Duodenal mucosa (tissue), 2 donors: ENCODE data around the gene SIRPA.

Experiments
- H3K27ac ChIP-seq: one replicate; pipeline ENCODE4 v1.7.0; 2013; ENCODE audit warnings: low read depth, low read length
- H3K27me3 ChIP-seq, 2 donors: one replicate each; pipeline ENCODE4 v1.7.0; 2013; ENCODE audit warnings: low read length in 2 of 2, control low read depth in 1 of 2; ENCODE audit not compliant: insufficient read depth in 2 of 2, control insufficient read depth in 1 of 2
- H3K36me3 ChIP-seq, 2 donors: one replicate each; pipeline ENCODE4 v1.7.0; 2013; ENCODE audit warnings: low read length in 2 of 2, control low read depth in 1 of 2; ENCODE audit not compliant: insufficient read depth in 2 of 2, control insufficient read depth in 1 of 2
- H3K4me1 ChIP-seq, 2 donors: one replicate each; pipeline ENCODE4 v1.7.0; 2013; ENCODE audit warnings: low read length in 2 of 2, control low read depth in 1 of 2; ENCODE audit not compliant: insufficient read depth in 2 of 2, control insufficient read depth in 1 of 2
- H3K4me3 ChIP-seq, 2 donors: one replicate each; pipeline ENCODE4 v1.7.0; 2013; ENCODE audit warnings: low read length in 2 of 2, low read depth in 1 of 2
- H3K9ac ChIP-seq, 2 donors: one replicate each; pipeline ENCODE4 v1.7.0; 2013; ENCODE audit warnings: low read length in 2 of 2, low read depth in 1 of 2
- H3K9me3 ChIP-seq, 2 donors: one replicate each; pipeline ENCODE4 v1.7.0; 2013; ENCODE audit warnings: low read length in 2 of 2, control low read depth in 1 of 2; ENCODE audit not compliant: control insufficient read depth in 1 of 2

Gene SIRPA

DNA sequence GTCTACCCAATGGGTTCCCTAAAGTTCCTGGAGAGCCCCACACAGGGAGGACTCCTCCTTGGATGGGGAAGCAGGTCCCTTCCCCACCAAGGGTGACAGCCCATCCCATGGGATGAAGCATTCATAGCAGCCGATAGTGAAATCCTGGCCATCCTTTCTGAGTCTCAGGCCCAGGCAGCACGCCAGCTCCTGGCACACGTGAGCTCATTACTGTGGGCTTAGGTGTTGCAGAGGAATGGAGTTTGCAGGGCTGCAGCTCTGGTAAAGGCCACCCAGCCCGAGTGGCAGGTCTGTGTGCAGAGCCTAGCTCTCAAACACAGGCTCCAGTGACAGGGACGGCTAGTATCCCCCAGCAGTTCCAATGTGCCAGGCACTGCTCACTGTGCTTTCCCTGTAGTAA, 31.0 kb downstream of the SIRPA start:
- peaks cover 0 to 3% of the 10 kb centered on the region in 2 donors for H3K4me1 ChIP-seq
- no peaks in the 10 kb centered on the region for H3K27me3 ChIP-seq
- no peak overlapping the region for H3K9ac ChIP-seq
- no peaks in the 10 kb centered on the region for H3K9me3 ChIP-seq
- no peak overlapping the region for H3K4me3 ChIP-seq
- no peak overlapping the region for H3K27ac ChIP-seq
- H3K36me3 ChIP-seq, result peaks cover 0 to 13% of the 10 kb centered on the region in 2 donors

DNA sequence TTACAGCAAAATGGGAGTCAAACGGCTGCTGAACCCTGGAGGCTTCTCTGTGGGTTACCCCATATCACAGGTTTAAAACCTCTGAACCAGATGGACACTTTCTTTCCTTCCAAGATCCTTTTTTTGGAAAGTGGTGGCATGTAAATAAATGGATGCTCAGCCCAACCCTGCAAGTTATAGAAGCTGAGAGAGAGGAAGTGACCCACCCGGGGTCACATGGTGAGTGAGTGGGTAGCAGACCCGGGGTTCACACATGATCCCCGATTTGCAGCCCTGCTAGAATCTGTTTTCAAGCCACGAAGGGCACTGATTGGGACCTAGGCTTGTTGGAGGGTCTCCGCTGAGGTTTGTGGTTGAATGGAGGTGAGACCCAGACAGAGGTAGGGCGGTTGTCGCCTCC, 32.0 kb downstream of the SIRPA start:
- Histone ChIP-seq H3K27ac (no peak overlapping the region), H3K36me3 (peaks cover 0 to 13% of the 10 kb centered on the region in 2 donors)

GRCh38 chr20:1928154-1928553, 32.9 kb downstream of the SIRPA start:
- no peaks in the 10 kb centered on the region for H3K9me3 ChIP-seq
- H3K36me3 ChIP-seq, result peaks cover 0 to 8% of the 10 kb centered on the region in 2 donors
- H3K4me1 ChIP-seq, result peaks cover 0 to 3% of the 10 kb centered on the region in 2 donors
- H3K9ac ChIP-seq, result no peak overlapping the region
- H3K27me3 ChIP-seq, result no peaks in the 10 kb centered on the region
- no peak overlapping the region for H3K4me3 ChIP-seq
- no peak overlapping the region for H3K27ac ChIP-seq

More for the DNA sequence above, 32.0 kb downstream of the SIRPA start:
- Histone ChIP-seq H3K4me3 (no peak overlapping the region), H3K27me3 (no peaks in the 10 kb centered on the region), H3K9ac (no peak overlapping the region), H3K9me3 (no peaks in the 10 kb centered on the region), H3K4me1 (peaks cover 0 to 3% of the 10 kb centered on the region in 2 donors)

GRCh38 chr20:1928782-1929181, 33.6 kb downstream of the SIRPA start:
- Histone ChIP-seq H3K9me3 (no peaks in the 10 kb centered on the region), H3K4me3 (no peak overlapping the region), H3K27ac (no peak overlapping the region), H3K4me1 (peaks cover 0 to 3% of the 10 kb centered on the region in 2 donors), H3K9ac (no peak overlapping the region), H3K36me3 (peaks cover 0 to 3% of the 10 kb centered on the region in 2 donors), H3K27me3 (no peaks in the 10 kb centered on the region)

GRCh38 chr20:1929460-1929859, 34.3 kb downstream of the SIRPA start:
- Histone ChIP-seq H3K27ac (no peak overlapping the region), H3K4me1 (peaks cover 0 to 3% of the 10 kb centered on the region in 2 donors), H3K9ac (no peak overlapping the region), H3K27me3 (no peaks in the 10 kb centered on the region), H3K36me3 (peaks cover 0 to 3% of the 10 kb centered on the region in 2 donors), H3K4me3 (no peak overlapping the region), H3K9me3 (no peaks in the 10 kb centered on the region)

GRCh38 chr20:1930165-1930564, 35.0 kb downstream of the SIRPA start:
- Histone ChIP-seq H3K4me3 (no peak overlapping the region), H3K4me1 (peaks cover 0 to 3% of the 10 kb centered on the region in 2 donors), H3K27ac (no peak overlapping the region), H3K9ac (no peak overlapping the region), H3K9me3 (no peaks in the 10 kb centered on the region), H3K27me3 (no peaks in the 10 kb centered on the region), H3K36me3 (peaks cover 0 to 3% of the 10 kb centered on the region in 2 donors)

GRCh38 chr20:1931830-1932229, 36.6 kb downstream of the SIRPA start:
- no peaks in the 10 kb centered on the region for H3K27me3 ChIP-seq
- no peak overlapping the region for H3K4me3 ChIP-seq
- no peaks in the 10 kb centered on the region for H3K9me3 ChIP-seq
- H3K9ac ChIP-seq, result no peak overlapping the region
- peaks cover 0 to 12% of the 10 kb centered on the region in 2 donors for H3K4me1 ChIP-seq
- no peak overlapping the region for H3K27ac ChIP-seq
- peaks cover 0 to 2% of the 10 kb centered on the region in 2 donors for H3K36me3 ChIP-seq

DNA sequence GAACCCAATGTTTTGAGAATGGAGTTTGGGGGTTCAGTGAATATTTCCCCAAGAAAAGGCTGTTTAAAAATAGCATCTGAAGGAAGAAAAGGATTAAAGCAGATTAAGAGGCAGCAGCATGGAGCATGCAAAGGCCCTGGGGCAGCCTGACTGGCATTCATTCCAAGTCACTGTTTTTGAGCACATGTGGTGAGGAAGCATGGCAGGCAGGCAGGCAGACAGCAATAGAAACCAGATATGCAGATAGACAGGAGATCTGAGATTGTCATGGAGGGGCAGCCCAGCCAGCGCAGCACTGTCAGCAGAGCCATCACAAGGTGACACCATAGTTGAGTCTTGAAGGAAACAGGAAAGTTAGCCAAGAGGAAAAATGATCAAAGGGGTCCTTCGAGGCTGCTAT, 37.8 kb downstream of the SIRPA start:
- Histone ChIP-seq H3K4me1 (peaks cover 0 to 8% of the 10 kb centered on the region in 2 donors), H3K27me3 (no peaks in the 10 kb centered on the region), H3K9me3 (no peaks in the 10 kb centered on the region), H3K27ac (no peak overlapping the region), H3K9ac (no peak overlapping the region), H3K36me3 (peaks cover 0 to under 1% of the 10 kb centered on the region in 2 donors), H3K4me3 (no peak overlapping the region)

- no peaks in the 10 kb centered on the region for H3K9me3 ChIP-seq
- no peaks in the 10 kb centered on the region for H3K27me3 ChIP-seq
- H3K9ac ChIP-seq, result no peak overlapping the region
- H3K4me3 ChIP-seq, result no peak overlapping the region
- H3K27ac ChIP-seq, result no peak overlapping the region
- peaks cover 0 to 6% of the 10 kb centered on the region in 2 donors for H3K36me3 ChIP-seq
- peaks cover 0 to 8% of the 10 kb centered on the region in 2 donors for H3K4me1 ChIP-seq
These were observed 38.3 kb downstream of the SIRPA start for GRCh38 chr20:1933465-1933870.

- Histone ChIP-seq H3K9me3 (no peaks in the 10 kb centered on the region), H3K9ac (no peak overlapping the region), H3K27ac (no peak overlapping the region), H3K27me3 (no peaks in the 10 kb centered on the region), H3K36me3 (peaks cover 0 to 12% of the 10 kb centered on the region in 2 donors), H3K4me3 (no peak overlapping the region), H3K4me1 (peaks cover 0 to 8% of the 10 kb centered on the region in 2 donors)
These were observed 38.9 kb downstream of the SIRPA start for GRCh38 chr20:1934156-1934555.
